Glomerular endothelial cell (primary cell): ENCODE data around the gene ZNF497. TPM values are rescaled to one million over a fixed set of nuclear protein-coding genes. Genes with fewer than 3 reads are reported as not detected.
A peak's percentile ranks its signal among the peaks of the same experiment; 100 is the strongest.
"Not testable (repeated sequence)": the region's sequence is repeated elsewhere in the genome, so short reads cannot be mapped to it uniquely, and the experiment has no call there.

Experiments used
- DNase-seq: peaks from one replicate; pipeline ENCODE4 v3.0.0-alpha.2; 2011; ENCODE audit warnings: low read depth, low spot score; ENCODE audit errors: extremely low read depth
- total RNA-seq: library from RNA; depleted of rRNA; stranded (reverse); fragments of >200 nt; gene quantifications from 2 replicates; pipeline ENCODE4 v1.2.3, GENCODE V29; 2015

Gene ZNF497
- total RNA-seq, 1 donor from 2014 or later = 1.2 TPM

GRCh38 chr19:58395220-58395978, 32.8 kb upstream of the ZNF497 start, which contains the start of gene RNF225:
Gene RNF225 (plus strand): TSS chr19:58395656. CDS start chr19:58396090, 434 bp downstream.
- DNase-seq = no peak

DNA sequence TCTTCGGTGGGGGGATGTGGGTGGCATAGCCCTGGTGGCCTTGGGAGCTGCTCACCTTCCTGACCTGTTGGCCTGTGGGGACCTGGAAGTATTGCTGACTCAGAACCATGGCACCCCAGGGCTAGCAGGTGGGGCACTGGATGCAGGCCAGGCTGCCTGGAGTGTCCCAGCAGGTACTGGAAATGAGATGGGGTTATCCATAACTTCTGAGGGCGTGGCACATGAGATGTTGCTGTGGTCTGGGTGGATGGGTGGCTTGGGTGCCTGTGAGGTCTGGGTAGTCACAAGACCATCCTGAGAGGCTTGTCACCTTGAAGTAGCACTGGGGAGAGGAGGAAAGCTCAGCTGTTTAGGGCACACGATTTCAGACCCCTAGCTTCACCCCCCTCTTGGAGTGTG, 32.3 kb upstream of the ZNF497 start:
- DNase-seq = no peak

GRCh38 chr19:58393725-58394033, 31.1 kb upstream of the ZNF497 start:
- DNase-seq = no peak

DNA sequence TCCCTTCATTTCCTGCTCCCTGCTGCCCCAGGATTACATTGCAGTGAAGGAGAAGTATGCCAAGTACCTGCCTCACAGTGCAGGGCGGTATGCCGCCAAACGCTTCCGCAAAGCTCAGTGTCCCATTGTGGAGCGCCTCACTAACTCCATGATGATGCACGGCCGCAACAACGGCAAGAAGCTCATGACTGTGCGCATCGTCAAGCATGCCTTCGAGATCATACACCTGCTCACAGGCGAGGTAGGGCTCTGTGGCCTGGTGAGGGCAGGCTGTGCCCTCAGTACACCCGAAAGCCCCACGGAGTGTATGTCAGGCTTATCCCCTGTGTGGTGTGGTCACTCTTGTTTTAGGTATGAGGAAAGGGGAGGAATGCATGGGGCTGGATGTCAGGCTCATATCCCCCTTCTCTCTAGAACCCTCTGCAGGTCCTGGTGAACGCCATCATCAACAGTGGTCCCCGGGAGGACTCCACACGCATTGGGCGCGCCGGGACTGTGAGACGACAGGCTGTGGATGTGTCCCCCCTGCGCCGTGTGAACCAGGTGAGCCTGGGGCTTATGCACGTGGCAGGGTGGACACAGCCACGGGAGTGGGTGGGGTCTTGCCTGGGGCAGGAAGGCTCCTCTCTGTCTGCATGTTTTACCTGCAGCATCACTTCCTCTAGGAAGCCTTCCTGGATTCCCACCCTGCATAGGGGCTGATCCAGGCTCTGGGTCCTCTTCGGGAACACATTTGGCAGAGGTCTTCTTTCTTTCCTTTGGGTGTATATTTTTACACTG, 30.6 kb upstream of the ZNF497 start:
- DNase-seq = no peak

DNA sequence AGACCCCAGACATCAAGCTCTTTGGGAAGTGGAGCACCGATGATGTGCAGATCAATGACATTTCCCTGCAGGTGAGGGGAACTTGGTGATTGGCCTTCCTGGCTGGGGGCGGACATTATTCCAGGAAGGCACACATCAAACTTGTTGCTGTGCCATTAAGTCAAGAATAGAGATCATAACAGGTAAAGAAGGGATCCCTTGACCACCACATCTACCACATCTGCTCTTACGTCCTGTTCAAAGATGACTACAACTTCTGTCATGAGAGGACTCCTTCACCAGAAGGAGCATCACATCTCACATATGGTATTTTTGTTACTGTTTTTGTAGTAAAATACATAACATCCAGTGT, 25.6 kb upstream of the ZNF497 start:
- DNase-seq = no peak

- no peak for DNase-seq
Measured at GRCh38 chr19:58387338-58388174, 25.0 kb upstream of the ZNF497 start.

- DNase-seq = peak; percentile 91
Measured at GRCh38 chr19:58386576-58387337, 24.2 kb upstream of the ZNF497 start, which contains the start of gene RPS5. Gene RPS5 (plus strand): TSS chr19:58387269. CDS start chr19:58388138, 869 bp downstream.

DNA sequence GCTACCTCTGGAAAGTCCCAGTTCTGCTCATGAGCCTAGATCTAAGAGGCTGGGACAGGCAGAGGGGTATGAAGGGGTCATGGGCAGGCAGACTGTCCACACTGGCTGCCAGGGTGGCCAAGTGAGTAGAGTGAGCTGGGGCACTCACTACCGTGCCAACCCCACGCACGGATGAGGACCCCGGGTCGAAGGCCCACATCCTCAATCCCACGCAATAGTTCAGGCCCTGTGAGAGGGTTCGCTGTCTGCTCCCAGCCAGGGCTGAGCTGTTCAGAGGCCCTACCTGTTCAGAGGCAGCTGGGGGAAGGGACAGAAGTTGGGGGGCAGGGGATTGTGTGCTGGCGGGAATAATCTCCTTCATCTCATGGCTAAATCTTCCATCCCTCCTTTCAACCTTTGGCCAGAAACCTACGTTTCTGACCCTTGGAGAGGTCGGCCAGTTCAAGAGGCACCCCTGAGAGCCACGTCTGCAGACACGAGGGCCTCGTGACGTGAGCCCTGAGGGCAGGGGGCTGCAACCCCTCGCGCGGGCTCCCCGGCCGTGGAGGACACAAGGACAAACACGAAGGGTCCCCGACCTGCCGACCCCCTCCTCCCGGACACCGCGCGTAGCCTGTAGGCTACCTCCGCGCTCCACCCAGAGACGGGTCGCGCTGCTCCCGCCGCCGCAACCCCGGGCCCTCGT, 23.5 kb upstream of the ZNF497 start:
- DNase-seq = no peak

- DNase-seq = no peak
Measured at GRCh38 chr19:58385313-58385890, 22.9 kb upstream of the ZNF497 start.

DNA sequence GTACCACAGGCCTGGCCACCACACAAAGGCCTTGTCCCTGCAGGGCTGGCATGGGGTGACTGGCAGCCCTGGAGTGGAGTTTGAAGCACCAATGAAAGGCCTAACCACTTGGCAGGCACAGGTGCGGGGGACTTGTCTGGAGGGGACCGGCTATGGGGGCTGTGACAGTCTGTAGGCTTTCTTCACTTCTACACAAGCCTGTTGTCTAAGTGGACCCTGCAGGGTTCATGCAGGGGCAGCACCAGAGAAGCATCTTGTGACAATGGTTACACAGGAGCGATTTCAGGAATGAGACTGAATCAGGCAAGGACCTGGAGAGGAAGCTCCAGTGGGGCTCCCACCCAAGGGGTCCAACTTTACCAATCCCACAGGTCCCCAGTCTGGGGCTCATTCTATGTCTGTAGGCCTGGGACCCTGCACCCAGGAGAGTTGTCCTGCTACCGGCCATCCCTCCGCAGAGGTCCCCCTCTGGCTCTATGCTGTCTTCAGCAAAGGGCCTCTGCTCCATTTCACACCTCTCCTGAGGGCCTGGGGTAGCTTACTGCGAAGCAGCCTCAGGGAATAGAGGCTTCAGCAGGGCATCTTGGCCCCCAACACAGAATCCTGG, 20.5 kb upstream of the ZNF497 start:
- DNase-seq = no peak

DNA sequence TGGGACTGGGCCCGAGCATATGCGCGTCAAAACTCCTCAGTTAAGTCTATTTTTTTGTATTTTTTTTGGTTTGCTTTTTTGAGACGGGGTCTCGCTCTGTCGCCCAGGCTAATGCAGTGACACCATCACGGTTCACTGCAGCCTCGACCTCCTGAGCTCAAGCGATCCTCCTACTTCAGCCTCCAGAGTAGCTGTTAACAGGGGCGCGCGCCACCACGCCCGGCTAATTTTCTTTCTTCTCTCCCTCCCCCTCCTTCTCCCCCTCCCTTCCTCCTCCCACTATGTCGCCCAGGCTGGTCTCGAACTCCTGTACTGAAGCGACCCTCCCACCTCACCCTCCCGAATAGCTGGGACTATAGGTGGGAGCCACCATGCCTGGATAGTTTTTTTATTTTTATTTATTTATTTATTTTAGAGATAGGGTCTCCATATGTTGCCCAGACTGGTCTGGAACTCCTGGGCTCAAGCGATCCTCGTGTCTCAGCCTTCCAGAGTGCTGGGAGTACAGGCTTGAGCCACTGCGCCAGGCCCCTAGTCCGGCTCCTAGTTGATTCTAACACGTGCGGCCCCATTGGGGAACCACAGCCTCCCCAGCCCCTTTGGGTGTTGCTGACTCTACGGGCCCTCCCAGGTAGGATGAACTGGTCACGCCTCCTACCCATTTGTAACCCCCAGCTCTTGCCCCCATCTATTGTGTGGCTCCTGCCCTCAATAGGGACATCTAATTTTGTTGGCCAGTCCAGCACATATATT, 19.1 kb upstream of the ZNF497 start:
- no peak for DNase-seq

DNA sequence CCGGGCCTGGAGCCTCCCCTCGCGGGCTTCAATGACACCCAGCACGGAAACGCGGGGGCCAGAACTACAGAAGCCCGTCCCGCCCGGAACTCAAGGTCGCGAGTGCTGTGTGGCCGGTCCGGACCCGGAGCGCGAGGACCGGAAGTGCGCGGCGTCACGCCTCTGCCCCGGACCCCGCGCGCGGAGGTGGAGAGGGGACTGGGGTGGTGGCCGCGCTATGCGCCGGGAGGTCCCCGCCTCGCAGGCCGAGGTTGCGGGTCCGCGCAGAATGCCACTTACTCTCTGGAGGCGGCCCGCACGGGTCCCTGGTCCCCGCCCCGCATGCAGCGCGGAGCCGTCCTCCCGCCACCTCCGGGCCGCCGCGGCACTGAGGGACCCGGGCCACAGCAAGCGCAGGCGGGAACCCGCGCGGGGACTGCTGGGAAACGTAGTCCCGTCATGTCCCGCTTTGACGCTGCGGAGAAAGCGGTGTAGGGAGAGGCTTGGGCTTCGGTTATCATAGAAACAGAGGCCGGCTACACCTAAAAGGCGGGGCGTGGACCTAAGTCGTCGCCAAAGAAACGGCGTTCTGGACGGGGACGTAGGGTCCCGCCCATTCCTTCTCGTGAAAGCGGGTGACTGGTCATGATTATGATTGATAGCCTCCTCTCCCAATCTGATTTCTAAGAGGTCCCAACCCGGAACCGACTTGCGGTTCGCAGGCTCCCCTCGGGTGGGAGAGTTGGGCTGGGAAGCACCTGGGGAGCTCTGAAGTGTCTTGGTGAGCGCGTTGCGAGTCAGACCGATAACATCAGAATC, 18.3 kb upstream of the ZNF497 start, which contains the start of gene ZNF837:
ZNF837 (minus strand) TSS at position 369 of the 798 bp plus-strand sequence. CDS start 11,698 bp downstream, outside the sequence.
- DNase-seq = peak; percentile 100

- DNase-seq = no peak
Measured at GRCh38 chr19:58380037-58380661, 17.6 kb upstream of the ZNF497 start.

- no peak for DNase-seq
Measured at GRCh38 chr19:58379246-58379645, 16.7 kb upstream of the ZNF497 start.

GRCh38 chr19:58376724-58377123, 14.2 kb upstream of the ZNF497 start:
- not testable (repeated sequence) for DNase-seq

DNA sequence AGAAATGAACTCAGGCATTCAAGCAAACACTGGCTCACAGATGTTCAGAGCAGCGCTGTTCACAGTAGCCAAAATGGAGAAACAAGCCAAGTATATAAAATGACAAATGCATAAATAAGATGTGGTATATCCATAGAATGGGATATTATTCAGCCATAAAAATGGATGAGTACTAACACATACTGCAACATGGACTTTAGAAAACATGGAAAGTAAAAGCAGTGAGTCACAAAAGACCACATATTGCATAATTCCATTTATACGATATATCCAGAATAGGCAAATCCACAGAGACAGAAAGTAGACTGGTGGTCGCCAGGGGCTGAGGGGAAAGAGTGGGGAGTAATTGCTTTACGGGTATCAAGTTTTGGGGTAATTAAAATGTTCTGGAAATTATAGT, 11.6 kb upstream of the ZNF497 start:
- no peak for DNase-seq
